ENCODE data around the gene ACIN1. TPM values are rescaled to one million over a fixed set of nuclear protein-coding genes. Genes with fewer than 3 reads are reported as not detected.
"Not testable (repeated sequence)": the region's sequence is repeated elsewhere in the genome, so short reads cannot be mapped to it uniquely, and the experiment has no call there.

ACIN1 gene
- total RNA-seq, 2 experiments from 2014 or later = 282 to 288 TPM

- Mint-ChIP-seq H3K4me1 (ENCODE audit: low read depth) (peaks cover 28% of the 10 kb centered on the region), H3K4me3 (no peak overlapping the region), H3K27me3 (no peaks in the 10 kb centered on the region), H3K9me3 (no peaks in the 10 kb centered on the region), H3K36me3 (ENCODE audit: low read depth) (no peaks in the 10 kb centered on the region), H3K27ac (no peak overlapping the region)
- Histone ChIP-seq H3K27ac (ENCODE audit: low read depth in 1 of 2, low read length in 2 of 2) (no peak overlapping the region), H3K9me3 (ENCODE audit: control insufficient read depth in 1 of 2, insufficient read depth in 1 of 2, low read length in 2 of 2) (no peaks in the 10 kb centered on the region), H3K36me3 (ENCODE audit: insufficient read depth, low read length) (no peaks in the 10 kb centered on the region), H3K4me3 (ENCODE audit: low read length) (no peak overlapping the region), H3K4me1 (ENCODE audit: insufficient read depth, low read length) (peaks cover 18% of the 10 kb centered on the region), H3K27me3 (ENCODE audit: control insufficient read depth in 1 of 2, insufficient read depth in 2 of 2, low read length in 2 of 2) (no peaks in the 10 kb centered on the region)
- ATAC-seq (ENCODE audit: poor library complexity) = no peak
- intact Hi-C loops (cut with DNase I, micrococcal nuclease) = no loop called here
- no peak for TF ChIP-seq CTCF (IDR thresholded peaks at IDR 0.05)
- POLR2A ChIA-PET = interaction anchor here (1.4 kb wide), 1 partner anchor 12 kb away, joined by 3 read pairs; no protein-coding TSS in a partner anchor
- CTCF ChIA-PET = interaction anchor here (0.7 to 1.6 kb wide), 4 partner anchors 10 to 52 kb away, joined by 3 to 5 read pairs (median 3); no protein-coding TSS in a partner anchor
- DNase-seq = no peak
Measured at GRCh38 chr14:23017091-23017490, 77.8 kb downstream of the ACIN1 start.

- Histone ChIP-seq H3K36me3 (ENCODE audit: insufficient read depth, low read length) (no peaks in the 10 kb centered on the region), H3K9me3 (ENCODE audit: control insufficient read depth in 1 of 2, insufficient read depth in 1 of 2, low read length in 2 of 2) (no peaks in the 10 kb centered on the region), H3K4me1 (ENCODE audit: insufficient read depth, low read length) (peaks cover 10% of the 10 kb centered on the region), H3K27me3 (ENCODE audit: control insufficient read depth in 1 of 2, insufficient read depth in 2 of 2, low read length in 2 of 2) (no peaks in the 10 kb centered on the region), H3K27ac (ENCODE audit: low read depth in 1 of 2, low read length in 2 of 2) (no peak overlapping the region), H3K4me3 (ENCODE audit: low read length) (no peak overlapping the region)
- ATAC-seq (ENCODE audit: poor library complexity) = no peak
- Mint-ChIP-seq H3K9me3 (no peaks in the 10 kb centered on the region), H3K36me3 (ENCODE audit: low read depth) (no peaks in the 10 kb centered on the region), H3K4me1 (ENCODE audit: low read depth) (peaks cover 14% of the 10 kb centered on the region), H3K27me3 (no peaks in the 10 kb centered on the region), H3K4me3 (peak overlapping the region; percentile 3), H3K27ac (peak overlapping the region; percentile 61)
- POLR2A ChIA-PET = interaction anchor here (1.0 kb wide), 1 partner anchor 8 kb away, joined by 8 read pairs; no protein-coding TSS in a partner anchor
- intact Hi-C loops (cut with DNase I, micrococcal nuclease) = no loop called here
- no peak for DNase-seq
- TF ChIP-seq CTCF (IDR thresholded peaks at IDR 0.05) = no peak
- CTCF ChIA-PET = interaction anchor here (0.7 to 1.3 kb wide), 2 partner anchors 9 to 53 kb away, joined by 3 to 6 read pairs; no protein-coding TSS in a partner anchor
Measured at GRCh38 chr14:23015618-23016017, 79.3 kb downstream of the ACIN1 start.

GRCh38 chr14:23013749-23014054 lies 81.2 kb downstream of the ACIN1 start:
- H3K36me3 Mint-ChIP-seq (ENCODE audit: low read depth); H3K4me1 ChIP-seq (ENCODE audit: insufficient read depth, low read length); ATAC-seq (ENCODE audit: poor library complexity); H3K36me3 ChIP-seq (ENCODE audit: insufficient read depth, low read length); H3K4me3 Mint-ChIP-seq; DNase-seq; CTCF ChIA-PET; H3K4me3 ChIP-seq (ENCODE audit: low read length); H3K9me3 ChIP-seq (ENCODE audit: control insufficient read depth in 1 of 2, insufficient read depth in 1 of 2, low read length in 2 of 2); H3K27ac ChIP-seq (ENCODE audit: low read depth in 1 of 2, low read length in 2 of 2); H3K27ac Mint-ChIP-seq; H3K9me3 Mint-ChIP-seq; intact Hi-C loops (cut with DNase I, micrococcal nuclease); H3K27me3 Mint-ChIP-seq; H3K27me3 ChIP-seq (ENCODE audit: control insufficient read depth in 1 of 2, insufficient read depth in 2 of 2, low read length in 2 of 2); POLR2A ChIA-PET: not testable (repeated sequence)
- H3K4me1 Mint-ChIP-seq (ENCODE audit: low read depth) = peaks cover 22% of the 10 kb centered on the region
